ENCODE data around the gene SEMA6B.

The SEMA6B gene

DNA sequence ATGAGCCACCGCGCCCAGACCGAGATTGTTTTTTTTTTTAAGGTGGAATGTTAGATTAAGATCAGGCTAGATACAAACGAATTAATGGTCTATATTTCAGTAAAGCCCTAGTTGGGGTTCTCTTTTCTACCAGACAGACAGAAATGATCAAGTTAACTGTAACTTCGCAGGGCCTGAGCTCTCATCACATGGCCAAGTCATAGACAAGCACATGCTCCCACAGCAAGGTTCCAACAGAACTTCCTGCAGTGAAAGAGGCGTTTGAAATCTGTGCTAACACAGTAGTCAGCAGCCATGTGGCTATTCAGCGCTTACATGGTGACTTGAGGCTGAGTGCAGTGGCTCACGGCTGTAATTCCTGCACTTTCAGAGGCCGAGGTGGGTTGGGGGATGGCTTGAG lies 34.7 kb upstream of the SEMA6B start:
- no peak for DNase-seq (ENCODE audit: low read depth)
- TF ChIP-seq, protein P1, sequence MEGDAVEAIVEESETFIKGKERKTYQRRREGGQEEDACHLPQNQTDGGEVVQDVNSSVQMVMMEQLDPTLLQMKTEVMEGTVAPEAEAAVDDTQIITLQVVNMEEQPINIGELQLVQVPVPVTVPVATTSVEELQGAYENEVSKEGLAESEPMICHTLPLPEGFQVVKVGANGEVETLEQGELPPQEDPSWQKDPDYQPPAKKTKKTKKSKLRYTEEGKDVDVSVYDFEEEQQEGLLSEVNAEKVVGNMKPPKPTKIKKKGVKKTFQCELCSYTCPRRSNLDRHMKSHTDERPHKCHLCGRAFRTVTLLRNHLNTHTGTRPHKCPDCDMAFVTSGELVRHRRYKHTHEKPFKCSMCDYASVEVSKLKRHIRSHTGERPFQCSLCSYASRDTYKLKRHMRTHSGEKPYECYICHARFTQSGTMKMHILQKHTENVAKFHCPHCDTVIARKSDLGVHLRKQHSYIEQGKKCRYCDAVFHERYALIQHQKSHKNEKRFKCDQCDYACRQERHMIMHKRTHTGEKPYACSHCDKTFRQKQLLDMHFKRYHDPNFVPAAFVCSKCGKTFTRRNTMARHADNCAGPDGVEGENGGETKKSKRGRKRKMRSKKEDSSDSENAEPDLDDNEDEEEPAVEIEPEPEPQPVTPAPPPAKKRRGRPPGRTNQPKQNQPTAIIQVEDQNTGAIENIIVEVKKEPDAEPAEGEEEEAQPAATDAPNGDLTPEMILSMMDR (IDR thresholded peaks at IDR 0.05; ENCODE audit: low read depth, low read length, missing control alignments): no peak
- no peak overlapping the region for H3K4me3 ChIP-seq (ENCODE audit: low read depth, low read length)
- in situ Hi-C loops (cut with HindIII; ENCODE audit: low sequenced_read_pairs): no loop called here

DNA sequence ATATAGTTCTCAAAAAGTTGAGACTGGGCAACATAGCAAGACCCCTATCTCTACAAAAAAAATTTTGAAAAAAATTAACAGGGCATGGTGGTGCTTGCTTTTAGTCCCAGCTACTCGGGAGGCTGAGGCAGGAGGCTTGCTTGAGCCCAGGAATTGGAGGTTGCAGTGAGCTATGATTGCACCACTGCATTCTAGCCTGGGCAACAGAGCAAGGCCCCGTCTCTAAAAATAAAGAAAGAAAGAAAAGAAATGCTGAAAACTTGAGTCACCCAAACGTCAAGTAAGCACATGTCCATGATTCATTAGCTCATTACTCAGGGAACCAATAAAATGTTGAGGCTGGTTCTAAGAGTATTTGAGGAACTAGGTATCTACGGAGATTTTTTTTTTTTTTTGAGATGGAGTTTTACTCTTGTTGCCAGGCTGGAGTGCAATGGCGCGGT lies 33.9 kb upstream of the SEMA6B start:
- no peak for DNase-seq (ENCODE audit: low read depth)
- in situ Hi-C loops (cut with HindIII; ENCODE audit: low sequenced_read_pairs): no loop called here

DNA sequence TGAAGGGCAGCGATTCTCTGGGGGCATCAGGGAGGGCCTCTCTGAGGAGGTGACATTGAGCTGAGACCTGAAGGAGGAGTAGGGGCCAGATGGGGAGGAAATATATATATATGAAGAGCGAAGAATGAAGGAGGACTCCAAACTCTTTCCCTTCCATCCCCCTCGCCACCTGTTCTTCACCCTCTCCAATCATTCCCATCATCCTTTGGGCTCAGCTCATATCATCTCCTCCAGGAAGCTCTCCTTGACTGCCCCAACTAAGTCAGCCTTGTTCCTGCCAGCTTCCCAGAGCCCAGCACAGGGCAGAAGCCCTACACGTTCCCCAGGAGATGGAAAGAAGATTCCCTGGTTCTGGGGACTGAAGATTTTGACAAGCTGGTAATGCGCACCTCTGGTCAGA lies 33.0 kb upstream of the SEMA6B start:
- in situ Hi-C loops (cut with HindIII; ENCODE audit: low sequenced_read_pairs): no loop called here
- H3K4me3 ChIP-seq (ENCODE audit: low read depth, low read length): no peak overlapping the region
- no peak for DNase-seq (ENCODE audit: low read depth)
- TF ChIP-seq, protein P1 (IDR thresholded peaks at IDR 0.05; ENCODE audit: low read depth, low read length, missing control alignments): no peak

More for the DNA sequence above, 33.9 kb upstream of the SEMA6B start:
- TF ChIP-seq, protein P1 (IDR thresholded peaks at IDR 0.05; ENCODE audit: low read depth, low read length, missing control alignments): no peak
- H3K4me3 ChIP-seq (ENCODE audit: low read depth, low read length): no peak overlapping the region

DNA sequence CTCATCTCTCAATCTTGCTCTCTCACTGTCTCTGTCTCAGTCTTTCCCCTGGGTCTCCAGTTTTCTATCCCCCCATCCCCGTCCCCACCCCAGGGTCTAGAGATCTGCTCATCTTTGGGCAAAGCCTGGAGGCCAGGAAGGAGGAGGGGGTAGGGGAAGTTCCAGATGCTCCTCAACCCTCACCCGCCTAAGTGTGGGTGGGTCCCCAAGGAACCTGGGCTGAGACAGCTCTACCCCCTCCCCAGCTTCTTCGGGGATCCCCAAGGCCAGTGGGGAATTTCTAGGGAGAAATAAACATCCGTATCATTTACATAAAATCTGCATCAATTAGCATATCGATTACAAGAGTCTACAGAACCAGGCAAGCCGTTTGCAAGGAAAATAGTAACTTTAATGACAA lies 31.8 kb upstream of the SEMA6B start:
- TF ChIP-seq, protein P1 (IDR thresholded peaks at IDR 0.05; ENCODE audit: low read depth, low read length, missing control alignments): no peak
- in situ Hi-C loops (cut with HindIII; ENCODE audit: low sequenced_read_pairs): no loop called here
- no peak overlapping the region for H3K4me3 ChIP-seq (ENCODE audit: low read depth, low read length)
- no peak for DNase-seq (ENCODE audit: low read depth)

DNA sequence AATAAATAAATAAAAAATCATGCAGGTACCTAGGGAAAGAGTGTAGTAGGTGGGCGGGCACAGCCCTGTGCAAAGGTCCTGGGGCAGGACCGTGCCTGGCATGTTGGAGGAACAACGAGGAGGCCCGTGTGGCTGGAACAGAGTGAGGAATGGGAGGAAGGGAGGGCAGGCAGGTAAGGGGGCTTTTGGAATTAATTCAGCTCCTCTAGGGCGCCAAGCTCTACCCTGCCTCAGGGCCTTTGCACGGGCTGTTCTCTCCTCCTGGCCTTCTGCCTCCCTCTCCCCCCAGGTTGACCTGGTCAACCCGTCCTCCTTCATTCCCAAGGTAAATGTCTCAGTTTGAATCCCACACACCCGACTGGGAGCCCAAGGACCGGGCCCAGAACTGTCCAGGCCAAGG lies 31.1 kb upstream of the SEMA6B start:
- TF ChIP-seq, protein P1 (IDR thresholded peaks at IDR 0.05; ENCODE audit: low read depth, low read length, missing control alignments): no peak
- in situ Hi-C loops (cut with HindIII; ENCODE audit: low sequenced_read_pairs): no loop called here
- no peak overlapping the region for H3K4me3 ChIP-seq (ENCODE audit: low read depth, low read length)
- no peak for DNase-seq (ENCODE audit: low read depth)

DNA sequence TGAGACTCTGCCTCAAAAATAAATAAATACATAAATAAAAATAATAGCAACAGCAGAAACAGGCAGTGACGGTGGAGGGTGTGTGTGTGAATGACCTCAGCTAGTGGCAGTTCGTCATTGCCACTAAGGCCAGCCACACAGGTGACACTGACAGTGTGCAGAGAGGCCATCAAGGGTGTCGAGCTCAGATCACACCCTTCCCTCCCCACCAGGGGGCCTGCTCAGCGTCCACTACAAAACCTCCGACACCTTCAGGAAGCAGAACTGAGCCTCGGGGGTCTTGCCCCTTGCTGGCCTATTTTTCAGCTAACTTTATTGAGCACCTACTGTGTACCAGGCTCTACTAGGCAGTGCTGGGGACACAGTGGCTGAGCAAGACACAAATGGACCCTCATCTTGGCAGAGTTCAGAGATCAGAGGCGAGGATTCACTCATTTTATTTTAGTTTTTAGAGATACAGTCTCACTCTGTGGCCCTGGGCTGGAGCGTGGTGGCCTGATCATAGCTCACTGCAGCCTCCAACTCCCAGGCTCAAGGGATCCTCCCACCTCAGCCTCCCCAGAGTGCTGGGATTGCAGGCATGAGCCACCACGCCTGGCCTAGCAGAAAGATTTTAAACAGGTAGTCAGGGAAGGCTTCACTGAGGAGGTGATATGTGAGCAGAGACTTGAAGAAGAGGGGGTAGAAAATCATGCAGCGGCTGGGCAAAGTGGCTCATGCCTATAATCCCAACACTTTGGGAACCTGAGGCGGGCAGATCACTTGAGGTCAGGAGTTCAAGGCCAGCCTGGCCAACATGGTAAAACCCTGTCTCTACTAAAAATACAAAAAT lies 30.3 kb upstream of the SEMA6B start:
- in situ Hi-C loops (cut with HindIII; ENCODE audit: low sequenced_read_pairs): no loop called here
- no peak overlapping the region for H3K4me3 ChIP-seq (ENCODE audit: low read depth, low read length)
- TF ChIP-seq, protein P1 (IDR thresholded peaks at IDR 0.05; ENCODE audit: low read depth, low read length, missing control alignments): peak; percentile 30
- no peak for DNase-seq (ENCODE audit: low read depth)

Measured in astrocyte of the cerebellum (primary cell).